Stimulated activated CD4-positive, alpha-beta T cell treated with anti-CD3 and anti-CD28 coated beads, TNF-alpha, amount 100 ng/mL, for 48 hours (primary cell): Measurements from ENCODE around the gene SPN.
A peak's percentile ranks its signal among the peaks of the same experiment; 100 is the strongest.
"Not testable (repeated sequence)": the region's sequence is repeated elsewhere in the genome, so short reads cannot be mapped to it uniquely, and the experiment has no call there.

ENCODE experiments used
- DNase-seq, 3 donors: peaks; one replicate each; pipeline ENCODE4 v3.0.0-alpha.2; 2020; ENCODE audit warnings: low read depth in 3 of 3

The SPN gene

GRCh38 chr16:29701214-29701555 is 38.1 kb downstream of the SPN start:
- DNase-seq, result no peak

GRCh38 chr16:29702269-29702668 is 39.2 kb downstream of the SPN start:
- DNase-seq, result no peak

- no peak for DNase-seq
These were observed 42.0 kb downstream of the SPN start for GRCh38 chr16:29705030-29705429.

- DNase-seq, result not testable (repeated sequence)
These were observed 44.1 kb downstream of the SPN start for GRCh38 chr16:29707160-29707559.

GRCh38 chr16:29708917-29709600 is 46.0 kb downstream of the SPN start:
- no peak for DNase-seq

- DNase-seq, result not testable (repeated sequence)
These were observed 46.6 kb downstream of the SPN start for GRCh38 chr16:29709657-29710056.

GRCh38 chr16:29710227-29711219 is 47.5 kb downstream of the SPN start:
- peak in 1 of 3 donors; percentile 26 for DNase-seq

- no peak for DNase-seq
These were observed 49.8 kb downstream of the SPN start for GRCh38 chr16:29712809-29713208.

GRCh38 chr16:29714396-29714795 is 51.3 kb downstream of the SPN start:
- DNase-seq, result no peak

- no peak for DNase-seq
These were observed 51.9 kb downstream of the SPN start for GRCh38 chr16:29714972-29715371.

GRCh38 chr16:29717113-29717512 is 54.1 kb downstream of the SPN start:
- DNase-seq, result no peak

- no peak for DNase-seq
These were observed 56.0 kb downstream of the SPN start for GRCh38 chr16:29719063-29719462.
